GM21367 (cell line): ENCODE results near the gene RASSF4.
A peak's percentile ranks its signal among the peaks of the same experiment; 100 is the strongest.
"Not testable (repeated sequence)": the region's sequence is repeated elsewhere in the genome, so short reads cannot be mapped to it uniquely, and the experiment has no call there.

Experiments used
- ATAC-seq: cut with Tn5 transposase; IDR thresholded peaks from one replicate; pipeline ENCODE4 v1.9.1; 2021; ENCODE audit not compliant: unreplicated experiment

Gene RASSF4

DNA sequence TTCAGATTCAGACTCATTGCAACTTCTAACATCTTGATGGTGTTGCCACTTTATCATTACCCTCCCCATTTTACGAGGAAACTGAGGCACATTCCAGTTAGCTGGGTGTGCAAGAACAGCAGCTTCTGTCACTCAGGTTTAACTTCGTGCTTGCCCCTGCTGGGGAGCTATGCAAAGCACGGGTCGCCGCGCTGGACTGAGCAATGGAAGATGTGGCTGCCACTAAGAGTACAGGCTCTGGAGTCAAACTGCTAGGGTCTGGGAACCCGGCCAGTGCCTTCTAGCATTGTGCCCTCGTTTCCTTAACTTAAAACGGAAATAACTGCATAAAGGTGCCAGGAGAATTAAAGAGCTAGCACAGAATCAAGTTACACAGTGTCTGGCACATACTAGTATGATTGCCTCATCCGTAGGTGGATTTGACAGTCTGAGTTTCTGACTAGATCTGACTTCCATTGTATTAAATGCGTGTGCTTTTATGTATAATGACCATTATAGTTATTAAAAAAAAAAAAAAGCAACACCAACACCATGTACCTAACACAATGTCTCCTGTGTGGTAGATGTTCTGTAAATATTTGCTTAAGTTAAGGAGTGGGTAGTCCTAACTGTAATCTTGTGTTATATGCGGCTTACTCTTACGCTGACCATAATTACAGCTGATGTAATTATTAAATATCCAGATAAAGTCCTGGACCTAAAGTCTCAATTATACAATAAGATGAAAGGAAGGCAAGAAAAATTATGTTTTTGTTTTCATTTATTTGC is 42.0 kb downstream of the RASSF4 start:
- ATAC-seq: peak; percentile 75

- no peak for ATAC-seq
These were observed 43.9 kb downstream of the RASSF4 start for GRCh38 chr10:45003432-45004000.

DNA sequence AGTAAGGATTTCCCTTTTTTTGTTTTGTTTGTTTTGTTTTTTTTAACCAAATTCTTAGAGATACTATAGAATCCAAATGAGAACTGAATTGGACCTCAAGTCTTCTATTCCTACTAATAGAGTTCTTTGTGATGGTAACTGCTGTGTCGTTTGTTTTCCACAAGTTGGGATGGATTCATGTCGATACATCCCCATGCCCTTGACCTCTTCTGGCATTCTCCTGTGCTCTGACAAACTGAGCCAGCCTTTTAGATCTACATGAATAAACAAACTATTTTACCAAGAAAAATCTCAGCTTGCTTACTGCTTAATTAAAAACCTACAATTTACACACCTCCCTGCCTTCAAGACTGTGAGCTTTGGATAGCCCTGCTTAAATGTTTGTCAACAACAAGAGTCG is 45.1 kb downstream of the RASSF4 start:
- no peak for ATAC-seq

GRCh38 chr10:45005284-45005683 is 45.7 kb downstream of the RASSF4 start:
- ATAC-seq: no peak

DNA sequence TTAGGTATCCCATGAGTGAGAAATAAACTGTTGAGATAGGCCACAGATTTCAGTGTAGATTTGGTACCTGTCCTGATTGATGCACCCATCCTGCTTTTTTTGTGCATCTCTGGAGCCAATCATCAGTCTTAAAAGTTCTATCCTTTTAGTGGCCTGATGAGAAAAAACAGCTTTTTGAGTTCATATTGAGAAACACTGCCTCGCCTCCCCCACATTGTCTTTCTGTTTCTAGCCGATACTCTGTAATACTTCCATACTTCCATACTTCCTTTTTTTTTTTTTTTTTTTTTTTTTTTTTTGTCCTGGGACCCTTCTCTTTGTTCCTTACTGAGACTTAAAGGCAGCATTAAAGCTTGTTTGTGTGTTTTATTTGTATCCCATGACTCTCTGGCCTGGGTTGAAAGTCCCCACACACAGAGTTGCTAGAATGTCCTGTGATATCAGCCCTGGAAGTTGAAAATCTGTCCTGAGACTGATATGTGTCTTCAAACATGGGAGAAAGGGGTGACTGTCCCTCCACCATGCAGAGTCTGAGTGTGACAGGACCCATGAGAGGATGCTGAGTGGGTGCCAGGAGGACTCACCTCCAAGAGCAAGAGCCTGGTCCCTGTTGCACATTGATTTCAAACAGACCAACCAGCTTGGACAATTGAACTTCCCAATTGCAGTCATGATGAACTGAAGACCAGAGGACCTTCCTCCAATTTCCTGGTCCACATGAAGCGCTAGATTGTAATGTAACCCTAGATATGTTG is 46.9 kb downstream of the RASSF4 start:
- ATAC-seq: no peak

DNA sequence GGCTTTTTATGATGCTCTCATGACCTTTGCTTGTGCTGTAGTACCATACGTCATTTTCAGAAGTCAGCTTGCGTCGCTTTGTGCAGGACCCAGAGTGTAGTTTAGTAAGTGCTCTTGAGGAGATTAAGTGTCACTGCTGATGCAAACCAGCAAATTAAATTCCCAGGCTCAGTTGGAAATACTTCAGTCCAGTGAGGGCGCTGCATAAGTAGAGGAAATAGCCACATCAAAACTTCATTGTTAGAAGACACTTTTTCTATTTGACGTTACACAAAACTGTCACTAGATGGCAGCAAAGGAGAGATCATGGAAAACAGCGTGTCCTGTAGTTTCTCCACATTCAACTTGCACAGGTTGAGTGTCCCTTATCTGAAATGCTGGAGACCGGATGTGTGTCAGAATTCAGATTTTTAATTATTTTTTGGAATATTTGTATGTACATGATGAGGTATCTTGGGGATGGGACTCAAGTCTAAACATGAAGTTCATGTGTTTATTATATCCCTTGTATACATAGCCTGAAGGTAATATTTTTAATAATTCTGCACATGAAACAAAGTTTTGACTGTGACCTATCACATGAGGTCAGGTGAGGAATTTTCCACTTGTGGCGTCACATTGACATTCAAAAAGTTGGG is 49.0 kb downstream of the RASSF4 start:
- ATAC-seq: peak; percentile 94

GRCh38 chr10:45014557-45014956 is 55.0 kb downstream of the RASSF4 start:
- ATAC-seq: not testable (repeated sequence)

DNA sequence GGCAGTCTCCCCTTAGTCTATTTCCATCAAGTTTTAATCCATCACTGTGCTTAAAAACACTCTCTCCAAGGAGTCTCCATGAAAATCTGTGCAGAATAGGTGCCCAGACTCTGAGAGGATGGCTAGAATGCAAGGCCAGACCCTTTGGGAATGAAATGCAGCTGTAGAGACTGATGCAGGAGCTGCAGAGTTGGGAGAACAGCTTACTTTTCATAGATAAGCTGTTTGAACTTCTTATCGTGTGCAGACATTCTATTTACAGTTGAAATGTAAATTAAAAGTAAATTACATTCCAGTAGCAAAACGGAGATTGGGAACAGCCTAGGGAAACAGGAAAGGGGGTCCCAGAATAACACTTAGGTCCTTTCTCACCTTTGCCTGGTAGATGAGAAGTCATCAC is 56.0 kb downstream of the RASSF4 start:
- ATAC-seq: no peak

- ATAC-seq: no peak
These were observed 63.8 kb downstream of the RASSF4 start for GRCh38 chr10:45023426-45023825.

DNA sequence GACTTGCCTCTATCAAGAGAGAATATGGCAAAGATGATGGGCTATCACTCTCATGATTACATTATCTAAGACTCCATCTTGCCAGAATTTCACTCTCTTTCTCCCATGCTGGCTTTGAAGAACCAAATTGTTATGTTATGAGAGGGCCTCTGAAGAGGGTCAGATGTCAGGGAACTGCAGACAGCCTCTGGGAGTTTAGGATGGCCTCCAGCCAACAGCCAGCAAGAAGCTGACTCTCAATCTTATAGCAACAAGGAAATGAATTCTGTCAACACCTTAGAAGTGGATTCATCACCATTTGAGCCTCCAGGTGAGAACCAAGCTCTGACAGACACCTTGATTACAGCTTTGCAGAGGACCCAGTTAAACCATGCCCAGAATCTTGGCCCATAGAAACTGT is 74.7 kb downstream of the RASSF4 start:
- no peak for ATAC-seq

DNA sequence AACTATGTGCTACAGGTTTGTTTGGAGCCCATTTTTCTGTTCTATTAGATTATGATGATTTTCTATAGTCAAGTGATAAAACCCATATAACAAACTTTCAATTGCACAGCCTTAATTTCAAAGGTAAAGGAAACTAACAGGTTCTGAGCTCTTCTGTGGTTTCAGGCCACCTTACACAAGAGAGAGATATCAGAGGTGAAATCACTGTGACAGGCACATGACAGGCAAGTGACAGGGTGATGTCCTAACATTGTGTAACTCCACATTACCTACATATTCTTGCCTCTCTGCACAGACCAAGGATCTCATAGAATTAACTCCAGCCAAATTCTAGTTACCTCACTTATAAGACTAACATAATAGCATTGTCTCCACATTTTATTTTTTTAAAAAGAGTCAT is 76.1 kb downstream of the RASSF4 start:
- no peak for ATAC-seq

- no peak for ATAC-seq
These were observed 81.4 kb downstream of the RASSF4 start for GRCh38 chr10:45040921-45041542.

DNA sequence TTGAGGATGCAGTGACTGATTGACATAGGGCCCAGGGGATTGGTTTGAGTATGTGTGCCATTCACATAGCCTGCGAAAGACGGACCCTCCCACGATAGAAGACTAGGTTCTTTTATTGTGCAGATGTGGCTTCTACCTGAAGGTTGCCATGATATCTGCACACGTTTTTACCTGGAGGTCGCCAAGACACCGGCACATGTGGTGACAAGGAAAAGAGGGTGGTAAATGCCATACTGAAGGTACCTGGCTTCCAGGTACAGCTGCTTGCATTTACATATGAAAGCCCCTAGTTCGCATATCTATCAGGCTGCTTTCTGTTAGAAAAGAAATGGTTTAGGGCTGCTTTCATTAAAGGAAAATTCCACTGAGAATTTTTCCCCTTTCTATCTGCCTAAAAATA is 84.7 kb downstream of the RASSF4 start:
- ATAC-seq: no peak
